HG02571 (cell line): ENCODE results near the gene JSRP1.

Experiments used
- ATAC-seq: cut with Tn5 transposase; IDR thresholded peaks from one replicate; pipeline ENCODE4 v1.9.1; 2021; ENCODE audit warnings: mild to moderate bottlenecking, moderate library complexity; ENCODE audit not compliant: unreplicated experiment

The JSRP1 gene

GRCh38 chr19:2219726-2220125 is 36.5 kb downstream of the JSRP1 start:
- ATAC-seq = no peak

- no peak for ATAC-seq
Measured at GRCh38 chr19:2217591-2217990, 38.6 kb downstream of the JSRP1 start.

- ATAC-seq = no peak
Measured at GRCh38 chr19:2216361-2217225, 39.6 kb downstream of the JSRP1 start.

GRCh38 chr19:2215281-2215751 is 40.9 kb downstream of the JSRP1 start:
- no peak for ATAC-seq

GRCh38 chr19:2214251-2214650 is 42.0 kb downstream of the JSRP1 start:
- ATAC-seq = no peak

GRCh38 chr19:2213799-2214198 is 42.4 kb downstream of the JSRP1 start:
- ATAC-seq = no peak

GRCh38 chr19:2212861-2213711 is 43.1 kb downstream of the JSRP1 start:
- no peak for ATAC-seq

GRCh38 chr19:2210987-2211740 is 45.1 kb downstream of the JSRP1 start:
- ATAC-seq = no peak

- ATAC-seq = no peak
Measured at GRCh38 chr19:2210206-2210605, 46.0 kb downstream of the JSRP1 start.

GRCh38 chr19:2209408-2209807 is 46.8 kb downstream of the JSRP1 start:
- ATAC-seq = no peak

GRCh38 chr19:2208975-2209374 is 47.2 kb downstream of the JSRP1 start:
- ATAC-seq = no peak

- no peak for ATAC-seq
Measured at GRCh38 chr19:2207991-2208860, 48.0 kb downstream of the JSRP1 start.

GRCh38 chr19:2207008-2207407 is 49.2 kb downstream of the JSRP1 start:
- ATAC-seq = no peak

- no peak for ATAC-seq
Measured at GRCh38 chr19:2202366-2202765, 53.9 kb downstream of the JSRP1 start.
